Activated T-helper 1 cell treated with Interleukin-2 at 50 U/mL for 16 hours (primary cell): ENCODE measurements around the gene LRRC8D.

Experiments used
- DNase-seq: peaks from one replicate; pipeline ENCODE4 v3.0.0-alpha.2; 2020; ENCODE audit warnings: low read depth

Gene LRRC8D

GRCh38 chr1:89870998-89871397 is 50.2 kb downstream of the LRRC8D start:
- no peak for DNase-seq

GRCh38 chr1:89871768-89872473 is 51.1 kb downstream of the LRRC8D start:
- DNase-seq, result no peak

- no peak for DNase-seq
These were observed 51.7 kb downstream of the LRRC8D start for GRCh38 chr1:89872567-89872966.

- DNase-seq, result no peak
These were observed 52.5 kb downstream of the LRRC8D start for GRCh38 chr1:89873288-89873687.

- no peak for DNase-seq
These were observed 52.9 kb downstream of the LRRC8D start for GRCh38 chr1:89873770-89874169.

- no peak for DNase-seq
These were observed 55.6 kb downstream of the LRRC8D start for GRCh38 chr1:89876463-89876862.

GRCh38 chr1:89877756-89878155 is 56.9 kb downstream of the LRRC8D start:
- no peak for DNase-seq

- no peak for DNase-seq
These were observed 57.4 kb downstream of the LRRC8D start for GRCh38 chr1:89878256-89878655.

DNA sequence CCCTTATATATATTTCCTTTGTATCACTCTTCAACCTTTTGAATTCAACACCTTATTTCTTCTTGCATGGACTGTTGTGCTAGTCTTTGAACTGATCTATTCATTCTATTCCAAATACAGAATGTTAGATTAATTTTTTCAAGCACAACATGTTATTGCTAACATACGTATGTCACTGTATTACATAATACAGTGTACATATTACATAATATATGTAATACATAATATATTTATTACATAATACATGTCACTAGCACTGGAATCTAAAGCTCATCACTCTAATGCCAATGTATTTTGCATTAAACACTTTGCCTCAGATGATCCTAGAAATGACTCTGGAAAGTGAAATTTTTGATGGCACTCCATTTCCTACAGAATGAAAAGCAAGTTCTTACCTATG is 59.8 kb downstream of the LRRC8D start:
- no peak for DNase-seq

- DNase-seq, result no peak
These were observed 60.7 kb downstream of the LRRC8D start for GRCh38 chr1:89881415-89882058.

GRCh38 chr1:89882348-89883029 is 61.7 kb downstream of the LRRC8D start:
- no peak for DNase-seq

DNA sequence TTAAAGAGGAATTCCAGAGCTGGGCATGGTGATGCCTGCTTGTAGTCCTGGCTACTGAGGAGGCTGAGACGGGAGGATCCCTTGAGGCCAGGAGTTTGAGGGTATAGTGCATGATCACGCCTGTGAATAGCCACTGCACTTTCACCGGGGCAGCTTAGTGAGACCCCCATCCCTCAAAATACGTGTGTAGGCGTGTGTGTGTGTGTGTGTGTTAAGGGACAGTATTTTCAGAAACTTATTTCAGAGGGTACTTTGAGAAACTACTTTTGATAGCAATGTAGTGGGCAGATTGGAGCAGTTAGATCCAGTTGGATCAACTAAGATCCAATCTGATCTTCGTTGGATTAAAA is 62.2 kb downstream of the LRRC8D start:
- DNase-seq, result no peak

GRCh38 chr1:89884718-89885596 is 64.1 kb downstream of the LRRC8D start:
- no peak for DNase-seq

- no peak for DNase-seq
These were observed 66.4 kb downstream of the LRRC8D start for GRCh38 chr1:89887270-89887669.

DNA sequence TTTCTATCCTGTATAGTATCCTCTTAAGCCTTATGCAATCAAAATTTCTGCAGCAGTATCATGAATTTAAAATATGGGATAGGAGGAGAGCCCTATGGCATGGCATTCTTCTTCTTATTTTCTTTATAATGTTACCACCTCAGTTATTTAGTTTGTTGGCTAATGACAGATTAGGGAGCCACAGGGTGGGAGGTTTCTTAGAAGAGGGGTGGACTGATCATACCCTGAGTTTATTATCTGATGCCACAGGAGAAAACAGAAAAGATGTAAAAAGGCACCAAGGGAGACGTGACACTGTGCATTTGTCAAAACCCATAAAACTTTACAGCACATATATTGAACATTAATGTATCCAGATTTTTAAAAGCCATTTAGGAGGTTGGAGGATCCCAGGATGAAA is 66.9 kb downstream of the LRRC8D start:
- no peak for DNase-seq

- DNase-seq, result no peak
These were observed 67.9 kb downstream of the LRRC8D start for GRCh38 chr1:89888480-89889322.

DNA sequence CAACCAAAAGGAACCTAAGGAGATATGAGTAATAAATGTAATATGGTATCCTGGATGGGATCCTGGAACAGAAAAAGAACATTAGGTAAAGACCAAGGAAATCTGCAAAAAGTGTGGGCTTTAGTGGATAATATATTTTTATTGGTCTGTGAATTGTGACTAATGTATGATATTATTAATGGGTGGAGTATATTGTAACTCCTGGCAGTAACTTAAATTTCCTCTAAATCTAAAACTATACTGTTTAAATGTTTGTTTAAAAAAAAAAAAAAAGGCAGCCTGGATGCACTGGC is 68.4 kb downstream of the LRRC8D start:
- DNase-seq, result no peak

GRCh38 chr1:89890085-89890752 is 69.4 kb downstream of the LRRC8D start:
- no peak for DNase-seq

GRCh38 chr1:89892816-89893215 is 72.0 kb downstream of the LRRC8D start:
- no peak for DNase-seq

- no peak for DNase-seq
These were observed 73.7 kb downstream of the LRRC8D start for GRCh38 chr1:89894210-89895201.
